OCI-LY7 (cell line): Measurements from ENCODE around the gene RIMBP2.

ENCODE experiments used
- CTCF ChIP-seq: fragments of 200-600 bp; sonication (generic); conservative IDR thresholded peaks from 2 replicates; pipeline ENCODE4 v1.5.1; 2014; ENCODE audit warnings: mild to moderate bottlenecking, antibody characterized with exemption, low read length, moderate library complexity, mixed read lengths
- EZH2phosphoT487 ChIP-seq: fragments of 200-600 bp; sonication (generic); IDR thresholded peaks from 2 replicates; pipeline ENCODE4 v1.6.1; 2018; ENCODE audit warnings: low read depth, borderline replicate concordance, mild to moderate bottlenecking, mixed run types, antibody characterized with exemption, low read length, moderate library complexity, mixed read lengths

- no peak for TF ChIP-seq CTCF
- TF ChIP-seq EZH2phosphoT487 = no peak
These were observed 284.9 kb downstream of the RIMBP2 start for GRCh38 chr12:130431176-130431575.
